ENCODE measurements around the gene VASH2.
"Not testable (repeated sequence)": the region's sequence is repeated elsewhere in the genome, so short reads cannot be mapped to it uniquely, and the experiment has no call there.

Gene VASH2

DNA sequence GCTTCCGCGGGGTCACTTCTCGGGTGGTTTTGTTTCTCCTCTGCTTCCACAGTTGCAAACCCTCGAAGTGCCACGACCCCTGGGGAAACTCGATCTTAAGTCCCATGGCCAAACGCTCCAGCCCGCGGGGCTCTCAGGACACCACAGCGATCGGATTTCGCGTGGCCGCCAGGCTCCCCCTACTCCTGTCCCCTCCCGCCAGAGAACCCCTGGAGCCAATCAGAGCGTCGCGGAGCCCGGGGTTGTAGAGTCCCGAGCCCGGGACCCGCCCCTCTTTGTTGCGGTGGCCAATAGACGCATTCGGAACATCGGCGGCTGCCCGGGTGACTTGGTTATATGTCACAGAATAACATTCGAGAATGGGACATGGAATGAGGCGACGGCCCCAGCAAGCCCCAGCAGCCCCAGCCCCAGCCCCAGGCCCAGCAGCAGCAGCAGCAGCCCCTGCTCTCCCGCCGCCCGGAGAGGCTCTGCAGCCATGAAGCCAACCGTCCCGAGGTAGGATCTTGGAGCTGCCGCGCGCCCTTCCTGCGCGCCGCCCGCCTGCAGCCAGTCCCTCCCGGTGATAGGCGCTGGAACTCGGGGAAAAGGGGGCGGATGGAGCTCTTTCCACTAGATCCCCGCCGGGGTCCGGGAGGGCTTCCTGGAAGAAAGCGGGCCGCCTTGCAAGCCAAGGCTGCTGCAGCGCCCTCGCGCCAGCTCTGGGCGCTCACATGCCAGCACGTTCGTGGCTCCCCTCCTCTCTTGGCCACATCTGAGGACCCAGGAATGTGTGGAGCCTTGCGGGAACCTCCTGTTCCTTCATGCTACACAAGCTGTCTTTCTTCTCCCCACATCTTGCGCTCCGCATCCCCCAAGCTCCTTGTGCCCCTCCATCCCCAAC is at the start of gene VASH2:
Gene VASH2 (plus strand): TSS at position 299 of the 883 bp plus-strand sequence. CDS start 1,002 bp downstream, outside the sequence.
- DNase-seq (ENCODE audit: low read depth) = no peak
- TF ChIP-seq, protein P1, sequence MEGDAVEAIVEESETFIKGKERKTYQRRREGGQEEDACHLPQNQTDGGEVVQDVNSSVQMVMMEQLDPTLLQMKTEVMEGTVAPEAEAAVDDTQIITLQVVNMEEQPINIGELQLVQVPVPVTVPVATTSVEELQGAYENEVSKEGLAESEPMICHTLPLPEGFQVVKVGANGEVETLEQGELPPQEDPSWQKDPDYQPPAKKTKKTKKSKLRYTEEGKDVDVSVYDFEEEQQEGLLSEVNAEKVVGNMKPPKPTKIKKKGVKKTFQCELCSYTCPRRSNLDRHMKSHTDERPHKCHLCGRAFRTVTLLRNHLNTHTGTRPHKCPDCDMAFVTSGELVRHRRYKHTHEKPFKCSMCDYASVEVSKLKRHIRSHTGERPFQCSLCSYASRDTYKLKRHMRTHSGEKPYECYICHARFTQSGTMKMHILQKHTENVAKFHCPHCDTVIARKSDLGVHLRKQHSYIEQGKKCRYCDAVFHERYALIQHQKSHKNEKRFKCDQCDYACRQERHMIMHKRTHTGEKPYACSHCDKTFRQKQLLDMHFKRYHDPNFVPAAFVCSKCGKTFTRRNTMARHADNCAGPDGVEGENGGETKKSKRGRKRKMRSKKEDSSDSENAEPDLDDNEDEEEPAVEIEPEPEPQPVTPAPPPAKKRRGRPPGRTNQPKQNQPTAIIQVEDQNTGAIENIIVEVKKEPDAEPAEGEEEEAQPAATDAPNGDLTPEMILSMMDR (IDR thresholded peaks at IDR 0.05; ENCODE audit: low read depth, low read length, missing control alignments) = peak; percentile 10
- peak within 1 kb of the TSS; percentile 72 for H3K4me3 ChIP-seq (ENCODE audit: low read depth, low read length)

DNA sequence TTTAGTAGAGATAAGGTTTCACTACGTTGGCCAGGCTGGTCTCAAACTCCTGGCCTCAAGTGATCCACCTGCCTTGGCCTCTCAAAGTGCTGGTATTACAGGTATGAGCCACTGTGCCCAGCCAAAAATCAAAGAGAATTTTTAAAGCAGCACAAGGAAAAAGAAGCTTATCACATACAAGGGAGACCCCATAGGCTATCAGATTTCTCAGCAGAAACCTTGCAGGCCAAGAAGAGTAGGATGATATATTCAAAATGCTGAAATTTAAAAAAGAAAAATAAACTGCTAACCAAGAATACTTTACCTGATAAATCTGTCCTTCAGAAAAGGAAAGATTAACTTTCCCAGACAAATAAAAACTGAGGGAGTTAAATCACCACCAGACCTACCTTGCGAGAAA is 49.1 kb upstream of the VASH2 start:
- no peak for DNase-seq (ENCODE audit: low read depth)
- no peak overlapping the region for H3K4me3 ChIP-seq (ENCODE audit: low read depth, low read length)
- TF ChIP-seq, protein P1 (IDR thresholded peaks at IDR 0.05; ENCODE audit: low read depth, low read length, missing control alignments) = no peak

DNA sequence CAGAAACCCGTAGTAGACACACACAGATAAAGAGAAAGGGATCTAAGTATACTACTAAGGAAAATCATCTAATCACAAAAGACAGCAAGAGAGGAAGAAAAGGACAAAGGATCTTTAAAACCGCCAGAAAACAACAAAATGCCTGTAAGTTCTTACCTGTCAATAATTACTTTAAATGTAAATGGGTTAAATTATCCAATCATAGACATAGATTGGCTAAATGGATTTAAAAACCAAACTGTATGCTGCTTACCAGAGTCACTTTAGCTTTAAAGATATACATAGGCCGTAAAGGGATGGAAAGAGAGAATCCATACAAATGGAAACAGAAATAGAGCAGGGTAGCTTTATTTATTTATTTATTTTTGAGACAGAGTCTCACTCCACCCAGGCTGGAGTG is 48.3 kb upstream of the VASH2 start:
- TF ChIP-seq, protein P1 (IDR thresholded peaks at IDR 0.05; ENCODE audit: low read depth, low read length, missing control alignments) = no peak
- no peak overlapping the region for H3K4me3 ChIP-seq (ENCODE audit: low read depth, low read length)
- no peak for DNase-seq (ENCODE audit: low read depth)

DNA sequence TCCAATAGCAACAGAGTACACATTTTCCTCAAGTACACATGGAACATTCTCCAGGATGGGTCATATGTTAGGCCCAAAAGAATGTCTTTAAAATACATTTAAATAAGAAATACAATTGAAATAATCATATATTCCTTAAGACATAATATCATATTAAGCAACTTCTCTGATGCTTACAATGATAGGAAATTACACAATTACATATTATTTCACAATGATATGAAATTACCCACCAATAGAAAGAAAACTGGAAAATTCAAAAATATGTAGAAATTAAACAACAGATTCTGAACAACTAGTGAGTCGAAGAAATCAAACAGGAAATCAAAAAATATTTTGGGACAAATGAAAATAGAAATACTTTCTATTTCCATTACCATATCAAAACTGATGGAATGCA is 46.7 kb upstream of the VASH2 start:
- TF ChIP-seq, protein P1 (IDR thresholded peaks at IDR 0.05; ENCODE audit: low read depth, low read length, missing control alignments) = no peak

DNA sequence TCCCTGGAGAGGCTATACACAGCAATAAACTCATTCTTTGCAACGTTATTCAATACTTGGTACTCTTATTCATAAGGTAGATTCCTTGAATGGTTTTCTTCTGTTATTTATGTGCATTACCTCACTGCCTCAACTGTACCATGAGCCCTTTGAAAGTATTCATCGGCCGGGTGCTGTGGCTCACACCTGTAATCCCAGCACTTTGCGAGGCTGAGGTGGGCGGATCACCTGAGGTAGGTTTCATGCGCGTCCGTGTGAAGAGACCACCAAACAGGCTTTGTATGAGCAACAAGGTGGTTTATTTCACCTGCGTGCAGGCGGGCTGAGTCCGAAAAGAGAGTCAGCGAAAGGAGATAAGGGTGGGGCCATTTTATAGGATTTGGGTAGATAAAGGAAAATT is 42.3 kb upstream of the VASH2 start:
- H3K4me3 ChIP-seq (ENCODE audit: low read depth, low read length); DNase-seq (ENCODE audit: low read depth): not testable (repeated sequence)

More for the DNA sequence above, 46.7 kb upstream of the VASH2 start:
- no peak for DNase-seq (ENCODE audit: low read depth)
- no peak overlapping the region for H3K4me3 ChIP-seq (ENCODE audit: low read depth, low read length)

DNA sequence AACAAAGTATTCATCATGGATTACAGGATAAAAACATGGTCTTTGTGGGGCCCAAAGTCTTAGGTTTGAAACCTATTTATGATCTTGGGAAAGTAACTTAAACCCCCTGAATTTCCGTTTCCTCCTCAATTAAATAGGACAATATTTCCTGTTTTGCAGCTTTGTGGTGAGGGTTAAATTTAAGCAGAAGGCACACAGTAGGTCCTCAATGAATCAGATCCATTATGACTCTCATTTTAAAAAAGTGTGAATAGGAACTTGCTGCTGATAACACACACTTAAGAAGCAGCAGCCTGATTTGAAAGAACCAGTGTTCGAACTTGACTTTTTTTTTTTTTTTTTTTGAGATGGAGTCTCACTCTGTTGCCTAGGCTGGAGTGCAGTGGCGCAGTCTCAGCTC is 41.4 kb upstream of the VASH2 start:
- TF ChIP-seq, protein P1 (IDR thresholded peaks at IDR 0.05; ENCODE audit: low read depth, low read length, missing control alignments) = no peak
- no peak overlapping the region for H3K4me3 ChIP-seq (ENCODE audit: low read depth, low read length)

DNA sequence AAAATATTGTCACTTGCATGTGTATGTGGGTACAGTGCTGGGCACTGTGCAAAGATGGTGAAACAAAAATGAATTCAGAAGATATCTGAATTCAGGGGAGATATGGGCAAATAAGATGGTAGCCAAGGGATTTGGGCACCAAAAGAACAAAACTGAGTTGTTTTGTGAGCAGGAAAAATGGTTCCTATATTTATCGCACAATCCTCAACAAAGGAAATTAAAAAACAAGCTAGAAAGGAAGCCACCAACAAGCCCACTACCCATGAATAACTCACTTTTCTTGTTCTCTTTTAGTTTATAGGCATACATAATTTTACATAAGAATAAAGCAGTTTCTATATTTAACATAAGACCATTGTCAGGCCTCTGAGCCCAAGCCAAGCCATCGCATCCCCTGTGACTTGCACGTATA is 40.7 kb upstream of the VASH2 start:
- no peak for DNase-seq (ENCODE audit: low read depth)
- TF ChIP-seq, protein P1 (IDR thresholded peaks at IDR 0.05; ENCODE audit: low read depth, low read length, missing control alignments) = no peak
- no peak overlapping the region for H3K4me3 ChIP-seq (ENCODE audit: low read depth, low read length)

More for the DNA sequence above, 41.4 kb upstream of the VASH2 start:
- no peak for DNase-seq (ENCODE audit: low read depth)

DNA sequence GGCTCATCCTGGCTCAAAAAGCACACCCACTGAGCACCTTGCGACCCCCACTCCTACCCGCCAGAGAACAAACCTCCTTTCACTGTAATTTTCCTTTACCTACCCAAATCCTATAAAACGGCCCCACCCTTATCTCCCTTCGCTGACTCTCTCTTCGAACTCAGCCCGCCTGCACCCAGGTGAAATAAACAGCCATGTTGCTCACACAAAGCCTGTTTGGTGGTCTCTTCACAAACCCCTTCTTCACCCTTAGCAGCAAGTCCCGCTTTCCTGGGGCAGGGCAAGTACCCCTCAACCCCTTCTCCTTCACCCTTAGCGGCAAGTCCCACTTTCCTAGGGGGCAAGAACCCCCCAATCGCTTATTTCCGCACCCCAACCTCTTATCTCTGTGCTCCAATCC is 40.1 kb upstream of the VASH2 start:
- DNase-seq (ENCODE audit: low read depth); H3K4me3 ChIP-seq (ENCODE audit: low read depth, low read length): not testable (repeated sequence)

DNA sequence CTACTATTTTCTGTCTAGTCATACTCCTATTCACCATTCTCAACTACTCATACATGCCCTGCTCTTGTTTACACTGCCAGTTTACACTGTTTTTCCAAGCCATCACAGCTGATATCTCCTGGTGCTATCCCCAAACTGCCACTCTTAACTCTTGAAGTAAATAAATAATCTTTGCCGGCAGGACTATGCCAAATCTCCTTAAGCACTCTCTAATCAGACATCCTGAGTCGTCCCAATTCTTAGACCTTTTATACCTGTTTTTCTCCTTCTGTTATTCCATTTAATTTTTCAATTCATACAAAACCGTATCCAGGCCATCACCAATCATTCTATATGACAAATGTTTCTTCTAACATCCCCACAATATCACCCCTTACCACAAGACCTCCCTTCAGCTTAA is 36.7 kb upstream of the VASH2 start:
- not testable (repeated sequence) for H3K4me3 ChIP-seq (ENCODE audit: low read depth, low read length)

DNA sequence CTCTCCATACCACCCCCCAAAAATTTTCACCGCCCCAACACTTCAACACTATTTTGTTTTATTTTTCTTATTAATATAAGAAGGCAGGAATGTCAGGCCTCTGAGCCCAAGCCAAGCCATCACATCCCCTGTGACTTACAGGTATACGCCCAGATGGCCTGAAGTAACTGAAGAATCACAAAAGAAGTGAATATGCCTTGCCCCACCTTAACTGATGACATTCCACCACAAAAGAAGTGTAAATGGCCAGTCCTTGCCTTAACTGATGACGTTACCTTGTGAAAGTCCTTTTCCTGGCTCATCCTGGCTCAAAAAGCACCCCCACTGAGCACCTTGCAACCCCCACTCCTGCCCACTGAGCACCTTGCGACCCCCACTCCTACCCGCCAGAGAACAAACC is 36.2 kb upstream of the VASH2 start:
- DNase-seq (ENCODE audit: low read depth); H3K4me3 ChIP-seq (ENCODE audit: low read depth, low read length): not testable (repeated sequence)

More for the DNA sequence above, 36.7 kb upstream of the VASH2 start:
- not testable (repeated sequence) for DNase-seq (ENCODE audit: low read depth)

All from GM12864 (cell line).